A549 (cell line): Measurements from ENCODE around the gene MVB12B. TPM values are rescaled to one million over a fixed set of nuclear protein-coding genes. Genes with fewer than 3 reads are reported as not detected.
A peak's percentile ranks its signal among the peaks of the same experiment; 100 is the strongest.

ENCODE experiments used
- ATAC-seq, 2 experiments: fragments of 200-7000 bp in 1 of 2; fragments of >200 bp in 1 of 2; cut with Nextera tagmentation in 1 of 2; cut with Tn5 transposase in 1 of 2; 3 replicates each; pipeline versions ENCODE4 v1.8.0 to v1.9.1; 2018 to 2020; ENCODE audit warnings: mild to moderate bottlenecking in 1 of 2, moderate library complexity in 1 of 2
- CTCF ChIA-PET: fragments of 300-600 bp; sonication (Branson Sonifier 250); formaldehyde crosslinking; extraction: SDS; loops from one replicate; lab custom pipeline; 2021; ENCODE audit warnings: antibody characterized with exemption, inconsistent platforms; lab: Yijun Ruan, JAX
- POLR2A ChIA-PET: fragments of 350-600 bp; formaldehyde crosslinking; extraction: SDS; loops from one replicate; lab custom pipeline; 2021; ENCODE audit warnings: antibody characterized with exemption, inconsistent platforms; lab: Yijun Ruan, JAX
- DNase-seq, 2 experiments: peaks; one replicate each; pipeline versions ENCODE4 v3.0.0 to v3.0.0-alpha.2; 2011 to 2016; ENCODE audit warnings: low read depth in 1 of 2, low spot score in 1 of 2
- FAIRE-seq: peaks from 2 replicates; lab custom pipeline; 2011; peaks lifted over from hg19 to GRCh38; lab: Jason Lieb, UNC
- H3K27ac ChIP-seq, 2 experiments: fragments of >200 bp; sonication (Bioruptor Twin); formaldehyde crosslinking; 3 replicates each; pipeline ENCODE4 v1.5.1; 2016 to 2017
- H3K4me1 ChIP-seq: fragments of >200 bp; sonication (Bioruptor Twin); formaldehyde crosslinking; 3 replicates; pipeline ENCODE4 v1.6.1; 2016
- H3K4me2 ChIP-seq: fragments of >200 bp; sonication (Bioruptor Twin); formaldehyde crosslinking; 3 replicates; pipeline ENCODE4 v1.6.1; 2016
- H3K4me3 ChIP-seq: fragments of >200 bp; sonication (Bioruptor Twin); formaldehyde crosslinking; 3 replicates; pipeline ENCODE4 v1.5.1; 2016
- H3K9me3 ChIP-seq: fragments of >200 bp; sonication (Bioruptor Twin); formaldehyde crosslinking; 3 replicates; pipeline ENCODE4 v1.6.1; 2016
- CTCF ChIP-seq: fragments of >200 bp; sonication (Bioruptor Twin); formaldehyde crosslinking; IDR thresholded peaks from 3 replicates; pipeline ENCODE4 v1.5.1; 2016
- E2F6 ChIP-seq: IDR thresholded peaks from 2 replicates; pipeline ENCODE4 v1.6.1; 2012; ENCODE audit warnings: low read depth, borderline replicate concordance
- FOXS1 ChIP-seq: fragments of 250-450 bp; sonication (Bioruptor Pico); IDR thresholded peaks from 2 replicates; pipeline ENCODE4 v1.5.0; 2020; ENCODE audit warnings: mild to moderate bottlenecking, moderate library complexity
- HMGXB4 ChIP-seq: fragments of 250-450 bp; sonication (Bioruptor Pico); IDR thresholded peaks from 2 replicates; pipeline ENCODE4 v1.5.0; 2021; ENCODE audit warnings: mild to moderate bottlenecking, moderate library complexity, borderline replicate concordance
- KDM1A ChIP-seq: fragments of 200-600 bp; sonication (generic); IDR thresholded peaks from 2 replicates; pipeline ENCODE4 v1.6.1; 2016; ENCODE audit warnings: low read depth, mild to moderate bottlenecking
- MAX ChIP-seq: IDR thresholded peaks from 2 replicates; pipeline ENCODE4 v1.6.1; 2012
- NR3C1 ChIP-seq: fragments of >200 bp; sonication (Bioruptor Twin); formaldehyde crosslinking; IDR thresholded peaks from 3 replicates; pipeline ENCODE4 v1.6.1; 2017
- PHF8 ChIP-seq: fragments of 200-600 bp; sonication (generic); IDR thresholded peaks from 2 replicates; pipeline ENCODE4 v1.6.1; 2016; ENCODE audit warnings: low read depth, mild to moderate bottlenecking, antibody characterized with exemption, moderate library complexity, borderline replicate concordance
- RAD21 ChIP-seq, 2 experiments: fragments of >200 bp in 1 of 2; sonication (Bioruptor Twin) in 1 of 2; formaldehyde crosslinking in 1 of 2; IDR thresholded peaks in 1 of 2; conservative IDR thresholded peaks in 1 of 2; 2 replicates in 1 of 2; 3 replicates in 1 of 2; pipeline ENCODE4 v1.6.1; 2012 to 2018; ENCODE audit warnings: inconsistent platforms in 1 of 2
- RFX5 ChIP-seq: fragments of 450-650 bp; IDR thresholded peaks from 2 replicates; pipeline ENCODE4 v1.7.1; 2014; ENCODE audit warnings: antibody characterized with exemption, mild to moderate bottlenecking, moderate library complexity
- RNF2 ChIP-seq: fragments of 200-600 bp; sonication (generic); IDR thresholded peaks from 2 replicates; pipeline ENCODE4 v1.6.1; 2016; ENCODE audit warnings: low read depth, mild to moderate bottlenecking, antibody characterized with exemption, moderate library complexity, borderline replicate concordance
- SMC3 ChIP-seq: fragments of >200 bp; sonication (Bioruptor Twin); formaldehyde crosslinking; IDR thresholded peaks from 3 replicates; pipeline ENCODE4 v1.6.1; 2018; ENCODE audit warnings: inconsistent platforms
- USF2 ChIP-seq: fragments of 450-650 bp; IDR thresholded peaks from 2 replicates; pipeline ENCODE4 v1.6.1; 2014; ENCODE audit warnings: antibody characterized with exemption
- WGBS: methylation state at CpG from one replicate; pipeline ENCODE4 v1.1.6; 2017; ENCODE audit errors: missing lambda C conversion rate; 5-methylcytosine and 5-hydroxymethylcytosine counted together
- polyA plus RNA-seq, 4 experiments: library from polyadenylated mRNA; depleted of rRNA in 3 of 4; stranded (reverse); fragments of >200 nt; fragmentation: RNase III in 1 of 4; extraction: RNeasy Plus Mini Kit Qiagen cat#74134 plus additional on column Dnase treatment in 1 of 4; gene quantifications; 2 replicates in 3 of 4; 3 replicates in 1 of 4; pipeline ENCODE4 v1.2.3, GENCODE V29; 2011 to 2017

MVB12B gene
- polyA plus RNA-seq, 2 of the 4 experiments (the other 2 are of a cell fraction): 4.6 to 5.9 TPM

- 55% methylated on average over 6 of the region's 63 CpGs for WGBS
- H3K4me2 ChIP-seq: peak overlapping the region; percentile 92
- H3K4me3 ChIP-seq: peak overlapping the region; percentile 43
- peak; percentile 72 to 93 for ATAC-seq
- peaks cover 12% of the 10 kb centered on the region; the same call in 2 of the 3 replicates for H3K4me1 ChIP-seq
- TF ChIP-seq RAD21 (conservative IDR thresholded peaks at IDR 0.05 in 1 of 2, IDR thresholded peaks at IDR 0.05 in 1 of 2) (peak; percentile 17 to 40; a peak in 3 of 5 replicates), KDM1A (peak; percentile 89; the same call in 1 of the 2 replicates), PHF8 (no peak), RNF2 (no peak), MAX (peak; percentile 47; the same call in 1 of the 2 replicates), HMGXB4 (no peak), E2F6 (peak; percentile 23; the same call in 1 of the 2 replicates), NR3C1 (no peak), RFX5 (no peak), SMC3 (peak; percentile 49), CTCF (peak; percentile 77)
- TF ChIP-seq, all 56 proteins: peak for 6
- no peak for FAIRE-seq
- H3K27ac ChIP-seq: peak overlapping the region; percentile 43 to 48; a peak in 4 of 6 replicates
- ChIA-PET CTCF (interaction anchor here (0.6 to 13.1 kb wide), 18 partner anchors 9 to 293 kb away, joined by 3 to 178 read pairs (median 4); no protein-coding TSS in a partner anchor), POLR2A (interaction anchor here (0.8 kb wide), 1 partner anchor 18 kb away, joined by 3 read pairs; no protein-coding TSS in a partner anchor)
- H3K9me3 ChIP-seq: no peaks in the 10 kb centered on the region
- peak; percentile 67 to 87 for DNase-seq
Observed at GRCh38 chr9:126514037-126514821, 187.6 kb downstream of the MVB12B start.

GRCh38 chr9:126515001-126515872, 188.6 kb downstream of the MVB12B start:
- Histone ChIP-seq H3K4me3 (no peak overlapping the region), H3K4me1 (peaks cover 12% of the 10 kb centered on the region; the same call in 2 of the 3 replicates), H3K27ac (no peak overlapping the region), H3K4me2 (no peak overlapping the region), H3K9me3 (no peaks in the 10 kb centered on the region)
- TF ChIP-seq USF2: no peak
- no peak for TF ChIP-seq FOXS1 (CRISPR knock-in tag)
- ATAC-seq (no peak), FAIRE-seq (no peak), DNase-seq (no peak)
- ChIA-PET CTCF (interaction anchor here (0.8 to 13.1 kb wide), 14 partner anchors 8 to 294 kb away, joined by 3 to 178 read pairs (median 4); no protein-coding TSS in a partner anchor), POLR2A (no interaction called here)
- WGBS: 76% methylated on average over 22 of the region's 27 CpGs
